Liver (tissue), 9 donors: Measurements from ENCODE around the gene CREB1. TPM values are rescaled to one million over a fixed set of nuclear protein-coding genes. Genes with fewer than 3 reads are reported as not detected.

Experiments used
- DNase-seq: peaks from one replicate; pipeline ENCODE4 v3.0.0-alpha.2; 2017; ENCODE audit warnings: low spot score
- H3K27ac ChIP-seq, 2 donors: one replicate each; pipeline ENCODE4 v1.7.0; 2013; ENCODE audit warnings: inconsistent platforms in 2 of 2, low read length in 2 of 2, control low read depth in 1 of 2, low read depth in 1 of 2, mild to moderate bottlenecking in 1 of 2
- H3K27me3 ChIP-seq, 4 donors: one replicate each; pipeline versions ENCODE4 v1.6.1 to v1.7.0; 2013; ENCODE audit warnings: low read length in 3 of 4, inconsistent platforms in 1 of 4, mild to moderate bottlenecking in 1 of 4, moderate library complexity in 1 of 4; ENCODE audit not compliant: control insufficient read depth in 4 of 4, insufficient read depth in 4 of 4
- H3K36me3 ChIP-seq, 4 donors: one replicate each; pipeline versions ENCODE4 v1.6.1 to v1.7.0; 2013; ENCODE audit warnings: low read length in 3 of 4, mild to moderate bottlenecking in 3 of 4, low read depth in 1 of 4, moderate library complexity in 1 of 4; ENCODE audit not compliant: control insufficient read depth in 4 of 4, insufficient read depth in 3 of 4
- H3K4me1 ChIP-seq, 4 donors: one replicate each; pipeline versions ENCODE4 v1.6.1 to v1.7.0; 2013; ENCODE audit warnings: low read length in 3 of 4, mild to moderate bottlenecking in 3 of 4, moderate library complexity in 1 of 4; ENCODE audit not compliant: control insufficient read depth in 4 of 4, insufficient read depth in 4 of 4
- H3K4me3 ChIP-seq, 3 donors: one replicate each; pipeline versions ENCODE4 v1.6.1 to v1.7.0; 2013; ENCODE audit warnings: low read length in 3 of 3, control low read depth in 1 of 3, low read depth in 1 of 3, mild to moderate bottlenecking in 1 of 3
- H3K9ac ChIP-seq, 2 donors: one replicate each; pipeline ENCODE4 v1.7.0; 2013; ENCODE audit warnings: low read length in 2 of 2, mild to moderate bottlenecking in 2 of 2, moderate library complexity in 2 of 2, control low read depth in 1 of 2, low read depth in 1 of 2
- H3K9me3 ChIP-seq, 4 donors: one replicate each; pipeline versions ENCODE4 v1.6.1 to v1.7.0; 2013; ENCODE audit warnings: low read length in 3 of 4; ENCODE audit not compliant: control insufficient read depth in 4 of 4
- ATF3 ChIP-seq: IDR thresholded peaks from 2 replicates; pipeline ENCODE4 v1.6.1; 2016; ENCODE audit warnings: antibody characterized with exemption
- EGR1 ChIP-seq, 2 donors: IDR thresholded peaks; 2 replicates each; pipeline ENCODE4 v1.6.1; 2016 to 2018; ENCODE audit warnings: antibody characterized with exemption in 2 of 2, low read depth in 2 of 2
- FOXA1 ChIP-seq: IDR thresholded peaks from 2 replicates; pipeline ENCODE4 v1.6.1; 2016; ENCODE audit warnings: antibody characterized with exemption
- FOXA2 ChIP-seq: IDR thresholded peaks from 2 replicates; pipeline ENCODE4 v1.6.1; 2016; ENCODE audit warnings: antibody characterized with exemption
- GABPA ChIP-seq, 2 donors: IDR thresholded peaks in 1 of 2; conservative IDR thresholded peaks in 1 of 2; 2 replicates each; pipeline ENCODE4 v1.6.1; 2016; ENCODE audit warnings: antibody characterized with exemption in 2 of 2, mild to moderate bottlenecking in 1 of 2, moderate library complexity in 1 of 2
- HNF4G ChIP-seq: IDR thresholded peaks from 2 replicates; pipeline ENCODE4 v1.6.1; 2016; ENCODE audit warnings: antibody characterized with exemption
- JUND ChIP-seq, 2 donors: IDR thresholded peaks; 2 replicates each; pipeline ENCODE4 v1.6.1; 2016; ENCODE audit warnings: antibody characterized with exemption in 2 of 2
- MAX ChIP-seq: IDR thresholded peaks from 2 replicates; pipeline ENCODE4 v1.6.1; 2016; ENCODE audit warnings: antibody characterized with exemption
- NR2F2 ChIP-seq: IDR thresholded peaks from 2 replicates; pipeline ENCODE4 v1.6.1; 2016; ENCODE audit warnings: antibody characterized with exemption
- REST ChIP-seq: IDR thresholded peaks from 2 replicates; pipeline ENCODE4 v1.6.1; 2016; ENCODE audit warnings: antibody characterized with exemption, mild to moderate bottlenecking
- RXRA ChIP-seq, 2 donors: IDR thresholded peaks; 2 replicates each; pipeline ENCODE4 v1.6.1; 2017 to 2018; ENCODE audit warnings: antibody characterized with exemption in 2 of 2, mild to moderate bottlenecking in 1 of 2
- TAF1 ChIP-seq: conservative IDR thresholded peaks from 2 replicates; pipeline ENCODE4 v1.6.1; 2016; ENCODE audit warnings: antibody characterized with exemption, mild to moderate bottlenecking
- YY1 ChIP-seq: IDR thresholded peaks from 2 replicates; pipeline ENCODE4 v1.6.1; 2016; ENCODE audit warnings: antibody characterized with exemption, mild to moderate bottlenecking
- ZBTB33 ChIP-seq: IDR thresholded peaks from 2 replicates; pipeline ENCODE4 v1.6.1; 2016; ENCODE audit warnings: antibody characterized with exemption
- WGBS: extraction: QIAGEN DNeasy Blood & Tissue Kit; methylation state at CpG from one replicate; pipeline ENCODE4 v1.1.7; 2013; 5-methylcytosine and 5-hydroxymethylcytosine counted together
- polyA plus RNA-seq, 2 donors: library from polyadenylated mRNA; stranded (reverse) in 1 of 2; unstranded in 1 of 2; fragments of 200-250 nt in 1 of 2; fragments of >200 nt in 1 of 2; fragmentation: Nextera tagmentation in 1 of 2; extraction: Ambion mirVana in 1 of 2; gene quantifications; one replicate each; pipeline versions ENCODE4 v1.2.1 to v1.2.3, GENCODE V29; 2013 to 2015
- total RNA-seq, 2 donors: library from RNA; depleted of rRNA; stranded (reverse); fragments of >200 nt; gene quantifications; one replicate each; pipeline ENCODE4 v1.2.3, GENCODE V29; 2014
- donor health status: healthy.
- donor health status: healthy.
- donor health status: healthy.
- donor health status: healthy.
- donor health status: healthy.

Gene CREB1
- total and polyA plus RNA-seq, 4 donors, result 4.4 to 24.4 (median 14.5) TPM

- Histone ChIP-seq H3K36me3 (peaks cover 3 to 20% (median 8%) of the 10 kb centered on the region in 4 donors), H3K9me3 (no peaks in the 10 kb centered on the region), H3K9ac (no peak overlapping the region), H3K4me1 (peaks cover 0 to 4% (median 0%) of the 10 kb centered on the region in 4 donors), H3K27ac (no peak overlapping the region), H3K4me3 (no peak overlapping the region), H3K27me3 (no peaks in the 10 kb centered on the region)
- TF ChIP-seq ZBTB33, result no peak
- TF ChIP-seq HNF4G, result no peak
- no peak for TF ChIP-seq NR2F2
- no peak for TF ChIP-seq ATF3
- TF ChIP-seq MAX, result no peak
- TF ChIP-seq GABPA (IDR thresholded peaks at IDR 0.05 in 1 of 2, conservative IDR thresholded peaks at IDR 0.05 in 1 of 2), result no peak
- no peak for TF ChIP-seq FOXA2
- no peak for TF ChIP-seq REST
- no peak for DNase-seq
- 90% methylated on average over 4 of the region's 4 CpGs for WGBS
These were observed 86.4 kb downstream of the CREB1 start for GRCh38 chr2:207616185-207616584.

- Histone ChIP-seq H3K9ac (no peak overlapping the region), H3K27ac (peak overlapping the region; percentile 35 to 48), H3K9me3 (no peaks in the 10 kb centered on the region), H3K36me3 (peaks cover 3 to 20% (median 9%) of the 10 kb centered on the region in 4 donors), H3K27me3 (no peaks in the 10 kb centered on the region), H3K4me3 (no peak overlapping the region), H3K4me1 (peaks cover 0 to 4% (median 0%) of the 10 kb centered on the region in 4 donors)
- DNase-seq, result no peak
- 80% methylated on average over 6 of the region's 6 CpGs for WGBS
- no peak for TF ChIP-seq RXRA (IDR thresholded peaks at IDR 0.05)
- TF ChIP-seq HNF4G, result no peak
- TF ChIP-seq EGR1 (IDR thresholded peaks at IDR 0.05; ENCODE audit: low read depth in 2 of 2), result no peak
- no peak for TF ChIP-seq ZBTB33
- TF ChIP-seq YY1, result no peak
- TF ChIP-seq JUND (IDR thresholded peaks at IDR 0.05), result peak in 1 of 2 donors; percentile 49
- no peak for TF ChIP-seq REST
- TF ChIP-seq TAF1, result no peak
- no peak for TF ChIP-seq GABPA (IDR thresholded peaks at IDR 0.05 in 1 of 2, conservative IDR thresholded peaks at IDR 0.05 in 1 of 2)
- no peak for TF ChIP-seq MAX
- TF ChIP-seq NR2F2, result peak; percentile 68
- no peak for TF ChIP-seq FOXA1
These were observed 87.4 kb downstream of the CREB1 start for GRCh38 chr2:207617011-207617671.
